GM19372 (cell line): ENCODE data around the gene PARP15.

Experiments
- ATAC-seq: cut with Tn5 transposase; IDR thresholded peaks from one replicate; pipeline ENCODE4 v1.9.1; 2021; ENCODE audit warnings: mild to moderate bottlenecking, low read depth, moderate library complexity; ENCODE audit not compliant: unreplicated experiment

The PARP15 gene

GRCh38 chr3:122568755-122569154 lies 8.7 kb upstream of the PARP15 start:
- ATAC-seq = no peak

GRCh38 chr3:122572940-122573412 lies 4.5 kb upstream of the PARP15 start:
- no peak for ATAC-seq

DNA sequence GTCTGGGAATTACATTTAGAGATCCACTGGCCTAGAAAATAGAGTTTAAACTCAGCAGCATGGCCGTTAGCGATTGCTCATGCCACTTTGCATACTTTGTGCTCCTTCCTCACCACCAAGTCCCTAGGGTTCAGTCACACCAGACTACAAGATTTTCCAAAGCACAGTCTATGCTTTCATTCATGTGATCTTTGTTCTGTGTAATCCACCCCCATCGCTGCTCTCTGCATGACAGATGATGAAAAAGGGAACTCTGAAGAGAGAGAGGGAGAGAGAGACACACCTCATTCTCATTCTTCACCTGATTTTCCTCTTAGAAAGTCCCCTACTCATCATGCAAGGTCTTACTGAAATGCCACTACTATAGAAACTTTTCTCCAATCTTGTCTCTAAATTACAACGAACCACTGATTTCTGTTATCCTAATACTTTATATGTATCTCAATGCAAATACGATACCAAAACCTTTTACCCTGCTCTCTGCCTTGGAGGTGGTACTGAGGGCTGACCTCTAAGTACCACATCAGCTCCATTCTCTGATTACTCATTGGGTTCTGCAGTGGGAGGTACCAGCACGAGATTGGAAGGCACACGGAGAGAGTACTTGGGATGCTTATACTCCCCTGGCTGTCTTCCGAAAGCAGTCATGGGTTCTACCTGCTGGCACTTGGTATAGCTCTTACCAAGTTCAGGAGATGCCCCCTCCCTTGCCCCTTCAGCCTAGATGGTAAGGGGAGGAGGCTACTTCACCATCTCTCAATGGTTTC lies 1.1 kb upstream of the PARP15 start:
- ATAC-seq = peak; percentile 86

DNA sequence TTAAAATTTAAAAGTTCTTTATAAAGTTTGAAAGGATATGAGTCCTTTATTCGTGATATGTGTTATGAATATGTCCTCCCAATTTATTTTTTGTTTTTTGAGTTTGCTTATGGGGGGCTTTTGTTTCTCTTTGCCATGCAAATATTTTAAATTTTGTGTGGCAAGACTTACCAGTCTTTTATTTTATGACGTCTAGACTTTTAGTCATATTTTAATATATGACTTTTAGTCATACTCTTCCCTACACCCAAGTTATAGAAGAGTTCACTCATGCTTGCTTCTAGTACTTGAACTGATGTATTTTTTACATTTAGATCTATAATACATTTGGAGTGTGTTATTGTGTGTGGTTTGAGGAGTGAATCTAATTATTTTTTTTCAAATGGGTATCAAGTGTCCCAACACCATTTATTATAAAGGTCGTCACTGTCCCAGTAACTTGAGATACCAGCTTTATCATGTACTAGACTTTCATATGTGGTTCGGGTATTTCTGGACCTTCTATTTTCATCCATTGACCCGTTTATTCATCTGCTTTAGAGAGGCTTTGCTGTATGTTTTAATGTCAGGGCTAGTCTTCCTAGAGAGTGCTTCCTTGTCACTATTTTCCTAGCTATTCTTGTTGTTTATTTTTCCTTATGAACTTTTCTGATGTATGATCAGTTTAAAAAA lies 755 bp downstream of the PARP15 start:
- ATAC-seq = no peak

GRCh38 chr3:122580470-122580869 lies 3.0 kb downstream of the PARP15 start:
- no peak for ATAC-seq

DNA sequence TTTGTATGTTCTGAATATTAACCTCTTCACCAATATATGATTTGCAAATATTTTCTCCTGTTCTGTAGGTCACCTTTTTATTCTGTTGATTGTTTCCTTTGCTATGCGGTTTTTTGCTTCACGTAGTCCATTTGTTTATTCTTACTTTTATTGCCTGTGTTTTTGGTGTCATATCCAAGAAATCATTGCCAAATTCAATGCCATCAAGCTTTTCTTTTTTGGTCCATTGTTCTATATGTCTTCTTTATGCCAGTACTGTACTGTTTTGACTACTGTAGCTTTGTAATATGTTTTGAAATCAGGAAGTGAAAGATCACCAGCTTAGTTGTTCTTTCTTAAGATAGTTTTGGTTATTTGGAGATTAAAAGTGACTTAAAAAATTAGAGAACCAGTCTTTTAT lies 4.2 kb downstream of the PARP15 start:
- ATAC-seq = no peak

GRCh38 chr3:122582390-122582789 lies 4.9 kb downstream of the PARP15 start:
- no peak for ATAC-seq

DNA sequence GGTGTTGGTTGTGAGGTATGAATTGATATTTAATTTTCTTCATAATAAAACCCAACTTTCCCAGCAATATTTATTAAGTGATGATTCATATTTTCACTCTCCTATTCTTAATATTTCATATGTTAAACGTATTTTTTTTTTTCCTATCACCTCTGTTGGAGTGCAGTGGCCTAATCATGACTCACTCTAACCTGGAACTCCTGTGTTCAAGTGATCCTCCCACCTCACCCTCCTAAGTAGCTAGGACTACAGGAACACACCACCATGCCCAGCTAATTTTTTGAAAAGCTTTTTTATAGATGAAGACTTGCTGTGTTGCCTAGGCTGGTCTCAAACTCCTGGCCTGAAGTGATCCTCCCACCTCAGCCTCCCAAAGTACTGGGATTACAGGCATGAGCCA lies 8.6 kb downstream of the PARP15 start:
- no peak for ATAC-seq

DNA sequence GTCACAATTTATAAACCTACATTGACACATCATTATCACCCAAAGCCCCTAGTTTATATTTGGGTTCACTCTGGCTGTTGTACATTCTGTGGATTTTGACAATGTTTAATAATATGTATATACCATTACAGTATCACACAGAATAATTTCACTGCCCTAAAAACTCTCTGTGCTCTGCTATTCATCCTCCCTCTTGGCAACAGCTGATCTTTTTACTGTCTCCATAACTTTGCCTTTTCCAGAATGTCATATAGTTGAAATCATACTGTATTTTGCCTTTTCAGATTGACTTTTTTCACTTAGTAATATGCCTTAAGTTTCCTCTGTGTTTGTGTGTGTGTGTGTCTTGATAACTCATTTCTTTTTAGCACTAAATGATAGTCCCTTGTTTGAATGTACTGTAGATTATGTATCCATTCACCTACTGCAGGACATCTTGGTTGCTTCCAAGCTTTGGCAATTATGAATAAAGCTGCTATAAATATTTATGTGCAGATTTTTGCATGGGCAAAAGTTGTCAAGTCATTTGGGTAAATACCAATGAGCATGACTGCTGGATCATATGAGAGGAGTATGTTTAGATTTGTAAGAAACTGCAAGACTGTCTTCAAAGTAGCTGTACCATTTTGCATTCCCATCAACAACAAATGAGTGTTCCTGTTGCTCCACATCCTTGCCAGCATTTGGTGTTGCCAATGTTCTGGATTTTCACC lies 9.5 kb downstream of the PARP15 start:
- ATAC-seq = no peak

DNA sequence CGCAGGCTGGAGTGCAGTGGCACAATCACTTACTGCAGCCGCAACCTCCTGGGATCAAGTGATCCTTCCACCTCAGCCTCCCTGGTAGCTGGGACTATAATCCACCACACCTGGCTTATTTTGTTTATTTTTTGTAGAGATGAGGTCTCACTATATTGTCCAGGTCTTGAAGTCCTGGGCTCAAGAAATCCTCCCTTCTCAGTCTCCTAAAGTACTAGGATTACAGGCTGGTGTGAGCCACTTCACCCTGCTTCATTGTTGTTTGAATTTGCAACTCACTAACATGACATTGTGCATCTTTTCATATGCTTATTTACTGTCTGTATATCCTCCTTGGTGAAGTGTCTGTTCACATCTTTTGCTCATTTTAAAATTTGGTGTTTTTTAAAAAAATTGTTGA lies 10.1 kb downstream of the PARP15 start:
- no peak for ATAC-seq

DNA sequence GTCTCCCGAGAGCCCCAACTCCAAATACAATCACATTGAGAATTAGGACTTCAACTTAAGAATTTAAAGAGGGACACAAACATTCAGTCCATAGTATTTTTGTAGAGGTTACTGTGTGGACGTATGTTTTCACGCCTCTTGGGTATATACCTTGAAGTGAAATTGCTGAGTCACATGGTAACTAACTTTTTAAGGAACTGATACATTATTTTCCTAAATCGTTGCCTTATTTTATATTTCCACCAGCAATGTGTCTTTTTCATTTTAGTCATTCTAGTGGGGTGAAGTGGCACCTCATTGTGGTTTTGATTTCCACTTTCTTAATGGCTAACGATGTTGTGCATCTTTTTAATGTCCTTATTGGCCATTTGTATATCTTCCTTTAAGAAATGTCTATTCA lies 11.8 kb downstream of the PARP15 start:
- ATAC-seq = peak; percentile 72

DNA sequence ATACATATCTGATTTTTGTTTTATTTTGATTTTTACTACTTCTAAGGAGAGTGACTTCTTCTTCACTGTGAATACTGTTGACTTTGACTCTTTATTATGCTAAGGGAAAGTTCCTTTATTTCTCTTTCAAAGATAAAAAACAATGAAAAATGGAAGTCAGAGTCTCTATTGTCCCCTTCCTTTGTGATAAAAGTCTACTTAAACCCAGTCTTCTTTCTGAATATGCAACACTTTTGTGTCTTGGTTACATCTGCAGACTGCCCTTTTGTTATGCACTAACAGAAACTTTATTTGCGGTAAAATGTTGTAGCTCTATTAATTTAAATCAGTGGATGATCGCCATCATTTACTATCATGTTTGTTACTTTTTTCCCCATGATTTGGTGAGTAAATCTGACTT lies 13.2 kb downstream of the PARP15 start:
- no peak for ATAC-seq

DNA sequence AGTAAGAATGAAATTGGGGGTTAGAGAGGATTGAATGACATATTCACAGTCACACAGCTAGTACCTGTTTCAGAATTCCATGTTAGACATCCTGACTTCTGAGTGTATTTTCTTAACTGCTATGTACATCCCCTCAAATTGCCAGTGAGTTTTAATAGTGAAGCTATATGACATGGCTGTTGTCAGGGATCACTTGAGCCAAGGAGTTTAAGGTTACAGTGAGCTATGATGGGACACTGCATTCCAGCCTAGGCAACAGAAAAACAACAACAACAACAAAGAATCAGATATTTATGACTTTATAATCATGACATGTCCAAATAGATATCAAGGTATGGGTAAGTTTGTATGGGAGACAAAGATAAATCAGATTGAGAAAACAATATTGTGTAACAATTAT lies 16.6 kb downstream of the PARP15 start:
- ATAC-seq = no peak

GRCh38 chr3:122598151-122598550 lies 20.7 kb downstream of the PARP15 start:
- ATAC-seq = no peak

DNA sequence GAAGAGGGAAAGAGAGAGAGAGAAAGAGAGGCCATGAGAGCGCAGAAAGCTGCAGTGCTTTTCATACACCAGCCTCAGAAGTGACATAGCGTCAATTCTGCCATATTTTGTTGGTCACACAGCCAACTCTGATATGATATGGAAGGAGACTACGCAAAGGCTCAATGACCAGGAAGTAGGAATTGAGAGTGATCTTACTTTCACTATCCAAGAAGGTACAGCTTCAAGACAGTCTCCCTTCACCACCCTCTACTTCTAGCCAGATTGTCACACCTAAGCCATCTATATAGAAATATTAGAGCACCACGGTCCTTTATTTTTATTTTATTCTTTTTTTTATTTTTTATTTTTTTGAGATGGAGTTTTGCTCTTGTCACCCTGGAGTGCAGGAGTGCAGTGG lies 21.1 kb downstream of the PARP15 start:
- no peak for ATAC-seq

- no peak for ATAC-seq
Observed at GRCh38 chr3:122602011-122602710, 24.7 kb downstream of the PARP15 start.

DNA sequence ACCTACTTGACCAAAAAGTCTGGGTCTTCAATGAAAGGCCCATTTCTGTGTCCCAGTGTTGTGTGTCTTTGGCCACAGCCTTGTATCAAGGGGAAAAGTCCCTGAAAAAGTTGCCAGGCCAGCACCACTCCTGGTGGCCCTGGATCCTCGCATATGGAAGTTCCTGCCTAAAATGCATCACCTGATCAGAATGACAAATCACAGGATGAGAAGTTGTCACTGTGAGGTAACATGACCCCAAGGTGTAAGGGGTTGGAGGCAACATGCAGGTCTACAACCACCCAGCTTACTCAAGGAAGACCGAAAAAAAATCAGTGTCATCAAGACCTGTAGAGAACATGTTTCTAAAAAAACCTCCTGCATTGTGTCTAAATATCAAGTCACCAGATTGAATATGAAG lies 25.6 kb downstream of the PARP15 start:
- ATAC-seq = no peak

DNA sequence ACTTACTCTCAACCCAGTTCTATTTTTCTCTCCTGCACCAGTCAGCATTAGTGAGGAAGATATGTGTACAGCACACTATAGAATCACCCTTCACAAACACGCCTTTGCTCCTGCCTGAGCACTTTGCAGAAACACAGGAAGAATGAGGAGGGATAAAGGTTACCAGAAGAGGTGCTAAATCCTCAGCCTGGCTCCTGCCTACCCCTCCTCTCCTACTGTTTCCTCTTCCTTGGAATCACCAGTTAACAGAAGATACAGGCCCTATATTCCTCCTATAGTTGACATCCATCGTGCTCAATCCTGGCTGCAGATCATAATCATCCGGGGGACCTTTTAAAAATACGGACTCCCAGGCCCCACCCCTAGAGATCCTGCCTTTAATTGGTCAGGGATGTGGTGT lies 28.9 kb downstream of the PARP15 start:
- no peak for ATAC-seq

DNA sequence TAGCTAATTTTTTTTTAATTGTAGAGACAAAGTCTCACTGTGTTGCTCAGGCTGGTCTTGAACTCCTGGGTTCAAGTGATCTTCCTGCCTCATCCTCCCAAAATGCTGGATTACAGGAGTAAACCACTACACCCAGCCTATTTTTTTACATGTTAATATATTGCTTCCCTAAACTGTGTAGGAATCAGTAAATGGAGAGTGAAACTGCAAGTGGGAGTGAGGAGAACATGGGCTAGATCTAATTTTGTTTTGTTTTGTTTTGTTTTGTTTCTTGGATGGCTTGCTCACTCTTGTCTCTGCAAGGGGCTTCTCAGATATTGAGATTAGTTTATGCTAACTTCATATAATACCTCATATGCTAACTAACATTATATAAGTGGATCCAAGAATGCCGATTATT lies 31.5 kb downstream of the PARP15 start:
- no peak for ATAC-seq

GRCh38 chr3:122609798-122610559 lies 32.5 kb downstream of the PARP15 start:
- ATAC-seq = peak; percentile 95
